Sigmoid colon (tissue), 4 donors: ENCODE data around the gene C1GALT1.

ENCODE experiments used
- EP300 ChIP-seq, 4 donors: sonication (generic); formaldehyde crosslinking; IDR thresholded peaks; one replicate each; pipeline ENCODE4 v1.6.1; 2017; ENCODE audit warnings: antibody characterized with exemption in 4 of 4
- POLR2AphosphoS5 ChIP-seq, 4 donors: sonication (generic); formaldehyde crosslinking; IDR thresholded peaks; one replicate each; pipeline ENCODE4 v1.6.1; 2017; ENCODE audit warnings: antibody characterized with exemption in 4 of 4
- TF ChIP-seq, protein P1 (sequence below), 4 experiments: fragments of 450-650 bp in 3 of 4; fragments of 200-600 bp in 1 of 4; IDR thresholded peaks; one replicate each; pipeline ENCODE4 v1.5.1; 2016 to 2019; ENCODE audit warnings: antibody characterized with exemption in 4 of 4, mild to moderate bottlenecking in 3 of 4, moderate library complexity in 2 of 4

DNA sequence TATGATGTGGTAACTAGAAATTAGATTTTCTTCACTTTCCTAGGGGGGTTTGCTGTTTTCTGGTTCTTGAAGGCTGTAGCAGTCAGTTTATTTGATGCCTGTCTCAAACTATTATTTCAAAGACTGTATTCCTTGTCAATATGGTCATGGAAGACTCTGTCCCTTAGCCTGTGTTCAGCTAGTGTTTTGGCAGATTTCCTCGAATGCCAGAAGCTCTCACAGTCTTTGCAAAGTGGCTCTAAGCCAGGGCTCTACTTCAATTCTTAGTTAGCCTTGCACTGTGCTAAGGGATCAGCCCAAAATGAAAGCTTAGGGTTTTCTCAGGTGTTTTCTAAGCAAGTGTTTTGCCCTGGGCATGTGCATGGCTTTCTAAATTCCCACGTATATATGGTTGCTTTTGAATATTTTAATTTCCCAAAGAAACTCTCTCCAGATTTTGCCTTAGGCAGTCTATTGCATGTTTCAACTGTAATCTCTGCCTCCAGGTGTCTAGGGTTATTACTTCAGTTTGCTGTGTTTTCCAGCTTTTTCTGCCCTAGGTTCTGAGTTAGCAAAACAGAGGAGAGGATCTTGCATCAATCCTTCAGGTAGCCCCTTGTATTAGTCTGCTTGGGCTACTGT lies 7.2 kb upstream of the C1GALT1 start:
- TF ChIP-seq POLR2AphosphoS5 (IDR thresholded peaks at IDR 0.05) (no peak), EP300 (IDR thresholded peaks at IDR 0.05) (no peak)
- TF ChIP-seq, protein P1, sequence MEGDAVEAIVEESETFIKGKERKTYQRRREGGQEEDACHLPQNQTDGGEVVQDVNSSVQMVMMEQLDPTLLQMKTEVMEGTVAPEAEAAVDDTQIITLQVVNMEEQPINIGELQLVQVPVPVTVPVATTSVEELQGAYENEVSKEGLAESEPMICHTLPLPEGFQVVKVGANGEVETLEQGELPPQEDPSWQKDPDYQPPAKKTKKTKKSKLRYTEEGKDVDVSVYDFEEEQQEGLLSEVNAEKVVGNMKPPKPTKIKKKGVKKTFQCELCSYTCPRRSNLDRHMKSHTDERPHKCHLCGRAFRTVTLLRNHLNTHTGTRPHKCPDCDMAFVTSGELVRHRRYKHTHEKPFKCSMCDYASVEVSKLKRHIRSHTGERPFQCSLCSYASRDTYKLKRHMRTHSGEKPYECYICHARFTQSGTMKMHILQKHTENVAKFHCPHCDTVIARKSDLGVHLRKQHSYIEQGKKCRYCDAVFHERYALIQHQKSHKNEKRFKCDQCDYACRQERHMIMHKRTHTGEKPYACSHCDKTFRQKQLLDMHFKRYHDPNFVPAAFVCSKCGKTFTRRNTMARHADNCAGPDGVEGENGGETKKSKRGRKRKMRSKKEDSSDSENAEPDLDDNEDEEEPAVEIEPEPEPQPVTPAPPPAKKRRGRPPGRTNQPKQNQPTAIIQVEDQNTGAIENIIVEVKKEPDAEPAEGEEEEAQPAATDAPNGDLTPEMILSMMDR (IDR thresholded peaks at IDR 0.05), result no peak
